HEK293 (cell line): ENCODE results near the gene PTPDC1.

Experiments used
- CTCF ChIA-PET: fragments of 350-600 bp; formaldehyde crosslinking; extraction: SDS; loops from one replicate; lab custom pipeline; 2021; ENCODE audit warnings: antibody characterized with exemption; lab: Yijun Ruan, JAX
- POLR2A ChIA-PET: fragments of 300-600 bp; formaldehyde crosslinking; extraction: SDS; loops from one replicate; lab custom pipeline; 2020; ENCODE audit warnings: antibody characterized with exemption, inconsistent platforms; lab: Yijun Ruan, JAX
- H3K27ac ChIP-seq: fragments of 200-500 bp; sonication (Bioruptor generic); 2 replicates; pipeline ENCODE4 v1.5.1; 2014; ENCODE audit warnings: low read depth, low read length, control low read depth, inconsistent platforms; ENCODE audit errors: extremely low read depth
- H3K36me3 ChIP-seq, 2 experiments: fragments of 200-500 bp in 1 of 2; sonication (Bioruptor generic) in 1 of 2; 1 replicate in 1 of 2; 2 replicates in 1 of 2; pipeline ENCODE4 v1.5.1; 2014 to 2017; ENCODE audit warnings: inconsistent platforms in 2 of 2, low read length in 2 of 2; ENCODE audit not compliant: control insufficient read depth in 2 of 2, insufficient read depth in 1 of 2
- H3K4me1 ChIP-seq: fragments of 200-500 bp; sonication (Bioruptor generic); 2 replicates; pipeline ENCODE4 v1.5.1; 2014; ENCODE audit warnings: mild to moderate bottlenecking, low read length, inconsistent platforms; ENCODE audit not compliant: control insufficient read depth, insufficient read depth
- H3K4me3 ChIP-seq: 2 replicates; pipeline ENCODE4 v1.5.1; 2011; ENCODE audit warnings: low read depth, mild to moderate bottlenecking, control low read depth, low read length, moderate library complexity
- H3K9me3 ChIP-seq: fragments of 200-500 bp; sonication (Bioruptor generic); 2 replicates; pipeline ENCODE4 v1.5.1; 2014; ENCODE audit warnings: low read depth, low read length, inconsistent platforms; ENCODE audit not compliant: control insufficient read depth, insufficient read depth
- GLIS2 ChIP-seq: fragments of 450-650 bp; formaldehyde crosslinking; IDR thresholded peaks from 2 replicates; pipeline ENCODE4 v1.5.1; 2016; ENCODE audit warnings: missing biosample characterization, missing genetic modification characterization
- REPIN1 ChIP-seq: fragments of 450-650 bp; formaldehyde crosslinking; IDR thresholded peaks from 2 replicates; pipeline ENCODE4 v1.5.1; 2017; ENCODE audit warnings: missing biosample characterization, missing genetic modification characterization, low read depth
- TCF7L2 ChIP-seq: IDR thresholded peaks from 2 replicates; pipeline ENCODE4 v1.6.1; 2011; ENCODE audit warnings: low read depth, mild to moderate bottlenecking, inconsistent platforms, low read length, moderate library complexity, borderline replicate concordance
- ZBTB21 ChIP-seq: fragments of 450-650 bp; formaldehyde crosslinking; IDR thresholded peaks from 2 replicates; pipeline ENCODE4 v1.5.1; 2017; ENCODE audit warnings: missing biosample characterization, missing genetic modification characterization
- ZBTB6 ChIP-seq: fragments of 450-650 bp; formaldehyde crosslinking; IDR thresholded peaks from 2 replicates; pipeline ENCODE4 v1.5.1; 2017; ENCODE audit warnings: missing biosample characterization, missing genetic modification characterization
- ZFP3 ChIP-seq: fragments of 450-650 bp; formaldehyde crosslinking; IDR thresholded peaks from 2 replicates; pipeline ENCODE4 v1.5.1; 2016; ENCODE audit warnings: low read depth, missing biosample characterization, missing genetic modification characterization
- ZNF112 ChIP-seq: fragments of 450-650 bp; formaldehyde crosslinking; IDR thresholded peaks from 2 replicates; pipeline ENCODE4 v1.5.0; 2017; ENCODE audit warnings: missing biosample characterization, missing genetic modification characterization
- ZNF157 ChIP-seq: fragments of 450-650 bp; formaldehyde crosslinking; IDR thresholded peaks from 2 replicates; pipeline ENCODE4 v1.5.1; 2016; ENCODE audit warnings: missing biosample characterization, missing genetic modification characterization
- ZNF214 ChIP-seq: fragments of 450-650 bp; formaldehyde crosslinking; IDR thresholded peaks from 2 replicates; pipeline ENCODE4 v1.5.1; 2017; ENCODE audit warnings: missing biosample characterization, mild to moderate bottlenecking, missing genetic modification characterization, borderline replicate concordance
- ZNF335 ChIP-seq: fragments of 450-650 bp; formaldehyde crosslinking; conservative IDR thresholded peaks from 2 replicates; pipeline ENCODE4 v1.5.1; 2016; ENCODE audit warnings: missing biosample characterization, missing genetic modification characterization
- ZNF549 ChIP-seq: fragments of 450-650 bp; IDR thresholded peaks from 2 replicates; pipeline ENCODE4 v1.5.1; 2018; ENCODE audit warnings: missing biosample characterization, missing genetic modification characterization, mild to moderate bottlenecking, inconsistent platforms, moderate library complexity
- ZNF555 ChIP-seq: fragments of 450-650 bp; formaldehyde crosslinking; conservative IDR thresholded peaks from 2 replicates; pipeline ENCODE4 v1.5.1; 2017; ENCODE audit warnings: missing biosample characterization, mild to moderate bottlenecking, missing genetic modification characterization, inconsistent platforms
- ZNF626 ChIP-seq: fragments of 450-650 bp; sonication (Bioruptor Pico); formaldehyde crosslinking; IDR thresholded peaks from 2 replicates; pipeline ENCODE4 v1.5.1; 2018; ENCODE audit warnings: missing biosample characterization, missing genetic modification characterization, inconsistent platforms
- ZNF785 ChIP-seq: fragments of 450-650 bp; formaldehyde crosslinking; IDR thresholded peaks from 2 replicates; pipeline ENCODE4 v1.5.1; 2016; ENCODE audit warnings: missing biosample characterization, missing genetic modification characterization
- TF ChIP-seq, protein P1 (sequence below): fragments of 450-650 bp; formaldehyde crosslinking; IDR thresholded peaks from 2 replicates; pipeline ENCODE4 v1.5.1; 2016; ENCODE audit warnings: missing biosample characterization, missing genetic modification characterization
- TF ChIP-seq, protein P2 (sequence below): fragments of 450-650 bp; formaldehyde crosslinking; IDR thresholded peaks from 2 replicates; pipeline ENCODE4 v1.5.1; 2017; ENCODE audit warnings: missing biosample characterization, missing genetic modification characterization
- TF ChIP-seq, protein P3 (sequence below): fragments of 450-650 bp; formaldehyde crosslinking; IDR thresholded peaks from 2 replicates; pipeline ENCODE4 v1.5.1; 2016; ENCODE audit warnings: missing biosample characterization, missing genetic modification characterization

The PTPDC1 gene

GRCh38 chr9:94042516-94043360 is 41.5 kb upstream of the PTPDC1 start:
- H3K36me3 ChIP-seq, result no peaks in the 10 kb centered on the region
- H3K4me3 ChIP-seq, result no peak overlapping the region
- no peaks in the 10 kb centered on the region for H3K9me3 ChIP-seq
- CTCF ChIA-PET, result interaction anchor here (1.1 kb wide), 1 partner anchor 171 kb away, joined by 3 read pairs; no protein-coding TSS in a partner anchor
- POLR2A ChIA-PET, result no interaction called here
- no peak overlapping the region for H3K27ac ChIP-seq
- TF ChIP-seq ZNF626 (tag by site-specific recombination), result no peak
- TF ChIP-seq ZNF157, result no peak
- TF ChIP-seq, protein P1, sequence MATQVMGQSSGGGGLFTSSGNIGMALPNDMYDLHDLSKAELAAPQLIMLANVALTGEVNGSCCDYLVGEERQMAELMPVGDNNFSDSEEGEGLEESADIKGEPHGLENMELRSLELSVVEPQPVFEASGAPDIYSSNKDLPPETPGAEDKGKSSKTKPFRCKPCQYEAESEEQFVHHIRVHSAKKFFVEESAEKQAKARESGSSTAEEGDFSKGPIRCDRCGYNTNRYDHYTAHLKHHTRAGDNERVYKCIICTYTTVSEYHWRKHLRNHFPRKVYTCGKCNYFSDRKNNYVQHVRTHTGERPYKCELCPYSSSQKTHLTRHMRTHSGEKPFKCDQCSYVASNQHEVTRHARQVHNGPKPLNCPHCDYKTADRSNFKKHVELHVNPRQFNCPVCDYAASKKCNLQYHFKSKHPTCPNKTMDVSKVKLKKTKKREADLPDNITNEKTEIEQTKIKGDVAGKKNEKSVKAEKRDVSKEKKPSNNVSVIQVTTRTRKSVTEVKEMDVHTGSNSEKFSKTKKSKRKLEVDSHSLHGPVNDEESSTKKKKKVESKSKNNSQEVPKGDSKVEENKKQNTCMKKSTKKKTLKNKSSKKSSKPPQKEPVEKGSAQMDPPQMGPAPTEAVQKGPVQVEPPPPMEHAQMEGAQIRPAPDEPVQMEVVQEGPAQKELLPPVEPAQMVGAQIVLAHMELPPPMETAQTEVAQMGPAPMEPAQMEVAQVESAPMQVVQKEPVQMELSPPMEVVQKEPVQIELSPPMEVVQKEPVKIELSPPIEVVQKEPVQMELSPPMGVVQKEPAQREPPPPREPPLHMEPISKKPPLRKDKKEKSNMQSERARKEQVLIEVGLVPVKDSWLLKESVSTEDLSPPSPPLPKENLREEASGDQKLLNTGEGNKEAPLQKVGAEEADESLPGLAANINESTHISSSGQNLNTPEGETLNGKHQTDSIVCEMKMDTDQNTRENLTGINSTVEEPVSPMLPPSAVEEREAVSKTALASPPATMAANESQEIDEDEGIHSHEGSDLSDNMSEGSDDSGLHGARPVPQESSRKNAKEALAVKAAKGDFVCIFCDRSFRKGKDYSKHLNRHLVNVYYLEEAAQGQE, result no peak
- TF ChIP-seq, protein P2, sequence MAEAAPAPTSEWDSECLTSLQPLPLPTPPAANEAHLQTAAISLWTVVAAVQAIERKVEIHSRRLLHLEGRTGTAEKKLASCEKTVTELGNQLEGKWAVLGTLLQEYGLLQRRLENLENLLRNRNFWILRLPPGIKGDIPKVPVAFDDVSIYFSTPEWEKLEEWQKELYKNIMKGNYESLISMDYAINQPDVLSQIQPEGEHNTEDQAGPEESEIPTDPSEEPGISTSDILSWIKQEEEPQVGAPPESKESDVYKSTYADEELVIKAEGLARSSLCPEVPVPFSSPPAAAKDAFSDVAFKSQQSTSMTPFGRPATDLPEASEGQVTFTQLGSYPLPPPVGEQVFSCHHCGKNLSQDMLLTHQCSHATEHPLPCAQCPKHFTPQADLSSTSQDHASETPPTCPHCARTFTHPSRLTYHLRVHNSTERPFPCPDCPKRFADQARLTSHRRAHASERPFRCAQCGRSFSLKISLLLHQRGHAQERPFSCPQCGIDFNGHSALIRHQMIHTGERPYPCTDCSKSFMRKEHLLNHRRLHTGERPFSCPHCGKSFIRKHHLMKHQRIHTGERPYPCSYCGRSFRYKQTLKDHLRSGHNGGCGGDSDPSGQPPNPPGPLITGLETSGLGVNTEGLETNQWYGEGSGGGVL (tag by site-specific recombination), result no peak
- TF ChIP-seq ZNF785 (tag by site-specific recombination), result no peak
- TF ChIP-seq ZNF214 (tag by site-specific recombination), result no peak
- no peak for TF ChIP-seq REPIN1 (tag by site-specific recombination)
- TF ChIP-seq ZNF335 (tag by site-specific recombination), result no peak; the same call in 1 of the 2 replicates
- TF ChIP-seq ZNF112 (tag by site-specific recombination), result no peak
- no peak for TF ChIP-seq TCF7L2
- no peak for TF ChIP-seq ZFP3 (tag by site-specific recombination)
- TF ChIP-seq ZBTB6 (tag by site-specific recombination), result no peak
- no peak for TF ChIP-seq ZNF555 (tag by site-specific recombination)
- no peak for TF ChIP-seq ZNF549
- no peak for TF ChIP-seq ZBTB21 (tag by site-specific recombination)
- TF ChIP-seq GLIS2, result no peak
- TF ChIP-seq, protein P3, sequence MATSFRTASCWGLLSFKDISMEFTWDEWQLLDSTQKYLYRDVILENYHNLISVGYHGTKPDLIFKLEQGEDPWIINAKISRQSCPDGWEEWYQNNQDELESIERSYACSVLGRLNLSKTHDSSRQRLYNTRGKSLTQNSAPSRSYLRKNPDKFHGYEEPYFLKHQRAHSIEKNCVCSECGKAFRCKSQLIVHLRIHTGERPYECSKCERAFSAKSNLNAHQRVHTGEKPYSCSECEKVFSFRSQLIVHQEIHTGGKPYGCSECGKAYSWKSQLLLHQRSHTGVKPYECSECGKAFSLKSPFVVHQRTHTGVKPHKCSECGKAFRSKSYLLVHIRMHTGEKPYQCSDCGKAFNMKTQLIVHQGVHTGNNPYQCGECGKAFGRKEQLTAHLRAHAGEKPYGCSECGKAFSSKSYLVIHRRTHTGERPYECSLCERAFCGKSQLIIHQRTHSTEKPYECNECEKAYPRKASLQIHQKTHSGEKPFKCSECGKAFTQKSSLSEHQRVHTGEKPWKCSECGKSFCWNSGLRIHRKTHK, result no peak
- H3K4me1 ChIP-seq, result no peaks in the 10 kb centered on the region
